OCI-LY1 (cell line): ENCODE results near the gene CERS6.

Experiments
- CTCF ChIP-seq: fragments of 200-600 bp; sonication (generic), shearing (Covaris generic); IDR thresholded peaks from 2 replicates; pipeline ENCODE4 v1.5.1; 2017; ENCODE audit warnings: mild to moderate bottlenecking, antibody characterized with exemption, low read length, moderate library complexity, mixed read lengths
- EZH2 ChIP-seq: fragments of 200-600 bp; sonication (generic), shearing (Covaris generic); IDR thresholded peaks from 2 replicates; pipeline ENCODE4 v1.8.0; 2017; ENCODE audit warnings: borderline replicate concordance, mixed run types, mild to moderate bottlenecking, antibody characterized with exemption, low read length, moderate library complexity, mixed read lengths

- TF ChIP-seq CTCF (no peak), EZH2 (no peak)
Measured at GRCh38 chr2:168732506-168732905, 276.4 kb downstream of the CERS6 start.
